ENCODE results near the gene MAN2B1.
"Not testable (repeated sequence)": the region's sequence is repeated elsewhere in the genome, so short reads cannot be mapped to it uniquely, and the experiment has no call there.

Gene MAN2B1

DNA sequence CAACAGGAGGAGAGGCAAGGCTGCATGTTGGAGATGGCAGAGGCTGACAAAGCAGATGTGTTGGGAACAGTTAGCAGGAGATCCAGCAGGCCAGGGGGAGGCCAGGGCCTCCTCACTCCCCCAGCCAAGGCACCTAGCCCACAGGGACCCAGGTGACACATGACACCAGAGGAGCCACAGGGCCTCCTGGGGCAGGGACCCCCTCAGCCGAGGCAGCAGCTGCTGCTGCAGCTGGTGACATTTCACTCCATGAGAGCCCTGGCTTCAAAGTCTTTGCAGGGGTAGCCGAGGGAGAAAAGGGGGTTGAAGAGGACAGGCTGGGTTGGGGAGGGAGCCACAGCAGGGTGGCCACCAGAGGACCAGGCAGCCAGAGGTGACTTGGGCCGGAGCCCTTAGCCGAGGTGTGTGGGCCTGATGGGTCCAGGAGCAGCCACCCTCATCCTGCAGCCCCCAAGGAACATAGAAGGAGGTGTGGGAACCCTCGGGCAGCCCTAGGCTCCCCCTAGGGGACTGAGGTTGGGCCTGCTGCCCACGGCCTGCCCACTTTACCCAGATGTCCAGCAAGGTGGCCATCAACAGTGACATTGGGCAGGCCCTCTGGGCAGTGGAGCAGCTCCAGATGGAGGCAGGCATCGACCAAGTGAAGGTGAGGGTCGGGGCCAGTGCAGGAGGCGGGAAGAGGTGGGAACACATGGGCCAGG lies 21.1 kb upstream of the MAN2B1 start, which contains the start of gene GNG14:
TSS of gene GNG14 (plus strand) at position 503 of the 701 bp plus-strand sequence. CDS start at position 554, 51 bp downstream.
- no peak for DNase-seq

DNA sequence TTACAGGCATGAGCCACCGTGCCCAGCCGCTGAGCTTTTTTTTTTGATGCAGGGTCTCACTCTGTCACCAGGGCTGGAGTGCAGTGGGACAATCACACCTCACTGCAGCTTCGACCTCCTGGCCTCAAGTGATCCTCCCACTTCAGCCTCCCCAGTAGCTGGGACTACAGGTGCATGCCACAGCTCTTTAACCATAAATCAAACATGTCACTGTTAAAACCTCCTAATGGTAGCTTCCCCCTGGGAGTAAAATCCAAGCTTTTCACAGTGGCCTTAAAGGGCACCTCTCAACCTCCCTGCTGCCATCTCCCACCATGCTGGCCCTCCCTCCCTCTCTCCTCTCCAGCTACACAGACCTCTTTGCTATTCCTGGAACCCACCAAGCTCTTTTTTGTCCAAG lies 19.3 kb upstream of the MAN2B1 start:
- DNase-seq = no peak

DNA sequence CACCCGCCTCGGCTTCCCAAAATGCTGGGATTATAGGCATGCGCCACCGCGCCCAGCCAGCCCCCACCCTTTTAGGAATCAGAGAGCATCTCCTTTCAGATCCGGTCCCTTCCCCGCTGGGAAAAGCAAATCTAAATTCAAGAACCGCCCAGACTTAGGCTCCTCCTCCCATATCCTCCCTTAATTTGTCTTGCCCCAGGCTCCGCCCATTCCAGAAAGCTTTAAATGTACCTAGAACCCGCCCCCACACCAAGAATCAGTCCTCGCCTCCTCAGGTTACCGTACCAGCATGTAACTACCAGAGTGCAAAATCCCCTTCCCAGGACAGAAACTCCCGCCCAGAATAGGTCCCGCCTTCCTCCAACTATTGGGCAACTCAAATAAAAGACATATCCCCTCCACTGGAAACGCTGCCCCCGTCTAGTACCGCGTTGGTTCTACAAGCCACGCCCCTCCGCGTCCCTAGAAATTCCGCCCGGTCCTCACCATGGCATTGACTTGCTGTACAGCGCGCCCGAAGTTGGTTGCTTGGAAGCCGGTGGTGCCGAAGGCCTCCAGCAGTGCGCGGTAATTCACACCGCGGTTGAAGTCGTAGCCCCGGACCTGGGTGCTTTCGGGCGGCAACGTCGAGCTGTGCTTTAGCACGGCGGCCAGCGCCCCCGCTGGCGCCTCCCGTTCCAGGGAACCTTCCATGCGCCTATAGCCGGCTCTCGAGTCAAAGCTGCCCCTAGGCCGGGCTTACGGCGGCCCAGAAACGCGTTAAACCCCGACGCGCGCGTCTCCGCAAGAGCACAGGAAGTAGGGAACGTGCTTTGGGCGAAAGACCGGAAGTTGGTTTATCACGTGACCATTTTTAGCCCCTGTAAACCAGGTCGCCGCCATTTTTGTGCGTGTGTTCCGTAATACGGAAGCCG lies 14.8 kb upstream of the MAN2B1 start, which contains the start of gene DHPS:
TSS of gene DHPS (minus strand) at position 807 of the 914 bp plus-strand sequence. CDS start at position 693, 114 bp downstream.
- peak; percentile 95 for DNase-seq

DNA sequence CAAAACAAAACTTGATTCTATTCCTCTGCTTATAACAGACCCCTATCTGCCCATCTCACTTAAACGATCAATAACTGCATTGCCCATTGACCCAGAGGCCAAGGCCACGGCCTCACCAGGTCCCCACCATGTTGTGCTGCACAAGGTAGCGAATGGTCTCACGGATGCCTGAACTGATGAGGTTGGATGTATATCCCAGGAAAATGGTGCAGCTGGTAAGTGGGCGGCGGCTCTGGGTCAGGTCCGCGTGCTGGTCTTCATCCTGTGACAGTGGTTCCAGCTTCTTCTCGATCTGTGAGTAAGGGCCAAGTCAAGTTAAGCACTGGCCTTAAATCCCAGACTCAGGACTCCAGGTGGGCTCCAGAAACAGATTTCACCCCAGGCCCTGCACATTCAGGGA lies 13.5 kb upstream of the MAN2B1 start:
- no peak for DNase-seq

DNA sequence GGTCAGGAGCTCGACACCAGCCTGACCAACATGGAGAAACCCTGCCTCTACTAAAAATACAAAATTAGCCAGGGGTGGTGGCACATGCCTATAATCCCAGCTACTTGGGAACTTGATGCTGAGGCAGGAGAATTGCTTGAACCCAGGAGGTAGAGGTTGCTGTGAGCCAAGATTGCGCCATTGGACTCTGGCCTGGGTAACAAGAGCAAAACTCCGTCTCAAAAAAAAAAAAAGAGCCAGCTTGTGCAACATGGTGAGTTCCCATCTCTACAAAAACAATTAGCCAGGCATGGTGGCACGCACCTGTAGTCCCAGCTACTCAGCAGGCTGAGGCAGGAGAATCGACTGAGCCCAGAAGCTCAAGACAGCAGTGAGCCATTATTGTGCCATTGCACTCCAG lies 11.5 kb upstream of the MAN2B1 start:
- not testable (repeated sequence) for DNase-seq

DNA sequence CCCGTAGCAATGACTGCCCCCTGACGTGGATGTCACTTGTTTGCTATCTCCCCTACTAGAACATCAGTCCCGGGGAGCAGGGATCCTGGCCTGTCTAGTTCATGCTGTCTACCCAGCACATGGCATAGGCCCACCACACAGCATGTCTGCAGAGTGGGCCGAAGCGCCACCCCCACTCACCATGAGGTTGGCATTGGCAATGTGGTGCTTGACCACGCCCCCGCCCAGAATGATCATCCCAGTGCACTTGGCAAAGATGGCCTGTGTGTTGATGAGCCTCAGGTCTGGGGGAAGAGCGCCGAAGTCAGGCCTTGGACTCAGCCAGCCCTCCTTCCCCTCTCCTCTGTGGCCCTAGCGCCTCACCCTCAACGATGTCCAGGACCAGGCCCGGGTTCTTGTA lies 10.4 kb upstream of the MAN2B1 start:
- no peak for DNase-seq

DNA sequence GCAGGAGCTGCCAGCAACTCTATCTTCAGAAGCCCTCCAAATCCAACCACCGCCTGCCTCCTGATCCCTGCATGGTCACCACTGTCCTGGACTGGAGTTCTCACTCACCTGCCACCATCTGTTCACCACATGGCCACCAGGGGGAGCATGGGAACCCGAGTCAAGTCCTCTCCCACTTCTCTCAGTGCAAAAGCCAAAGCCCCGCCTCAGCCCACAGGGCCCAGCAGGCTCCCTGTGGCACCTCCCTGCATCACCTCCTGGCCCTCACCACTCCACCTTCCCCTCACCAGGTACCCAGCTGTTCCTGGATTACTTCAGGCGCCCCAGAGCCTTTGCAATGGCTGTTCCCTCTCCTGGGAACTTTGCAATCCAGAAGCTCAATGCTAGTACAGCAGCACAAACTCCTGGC lies 9.8 kb upstream of the MAN2B1 start:
- peak; percentile 76 for DNase-seq

DNA sequence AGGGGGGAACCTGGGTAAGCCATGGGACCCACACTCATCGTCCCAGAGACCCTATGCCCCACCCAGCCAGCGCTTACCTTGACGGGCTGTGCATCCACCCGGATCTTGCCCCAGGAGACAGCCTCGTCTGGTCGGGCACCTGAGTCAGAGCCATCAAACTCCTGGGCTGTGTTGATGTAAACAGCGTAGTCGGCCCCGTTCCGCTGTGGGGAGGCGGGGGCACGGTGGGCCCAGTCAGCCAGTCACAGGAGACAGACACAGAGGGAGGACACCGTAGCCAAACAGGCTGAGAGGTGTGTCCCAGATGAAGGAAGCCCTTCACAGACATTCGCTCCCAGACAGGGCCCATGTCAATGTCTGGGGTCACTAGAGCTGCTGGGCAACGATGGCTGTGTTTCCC lies 9.4 kb upstream of the MAN2B1 start:
- DNase-seq = no peak

DNA sequence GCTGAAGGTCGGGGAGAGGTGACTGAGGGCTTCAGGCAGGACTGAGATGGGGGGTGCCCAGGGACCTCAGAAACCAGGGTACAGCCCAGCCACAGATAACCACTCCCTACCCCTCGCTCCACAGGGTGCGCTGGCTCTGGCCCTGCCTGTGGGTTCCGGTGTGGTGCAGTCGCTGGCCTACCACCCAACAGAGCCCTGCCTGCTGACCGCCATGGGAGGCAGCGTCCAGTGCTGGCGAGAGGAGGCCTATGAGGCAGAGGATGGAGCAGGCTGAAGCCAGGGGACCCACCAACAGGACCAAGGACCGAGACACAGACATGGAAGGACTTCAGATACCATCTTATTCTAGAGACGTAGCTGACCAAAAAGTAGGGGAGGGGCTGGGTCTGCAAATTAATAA lies 8.9 kb upstream of the MAN2B1 start:
- no peak for DNase-seq

DNA sequence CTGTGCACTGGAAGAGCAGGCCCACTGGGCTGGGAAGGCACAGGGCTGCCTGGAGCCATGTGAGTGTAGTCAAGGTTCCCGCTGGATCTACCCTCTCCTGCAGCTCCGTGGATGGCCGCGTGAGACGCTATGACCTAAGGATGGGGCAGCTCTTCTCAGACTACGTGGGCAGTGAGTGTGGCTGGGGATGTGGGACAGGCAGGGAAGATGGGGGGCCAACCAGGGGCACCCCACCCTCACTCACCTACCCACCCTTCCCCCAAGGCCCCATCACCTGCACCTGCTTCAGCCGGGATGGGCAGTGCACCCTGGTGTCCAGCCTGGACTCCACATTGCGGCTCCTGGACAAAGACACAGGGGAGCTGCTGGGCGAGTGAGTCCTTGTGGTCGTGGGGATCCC lies 6.2 kb upstream of the MAN2B1 start:
- no peak for DNase-seq

DNA sequence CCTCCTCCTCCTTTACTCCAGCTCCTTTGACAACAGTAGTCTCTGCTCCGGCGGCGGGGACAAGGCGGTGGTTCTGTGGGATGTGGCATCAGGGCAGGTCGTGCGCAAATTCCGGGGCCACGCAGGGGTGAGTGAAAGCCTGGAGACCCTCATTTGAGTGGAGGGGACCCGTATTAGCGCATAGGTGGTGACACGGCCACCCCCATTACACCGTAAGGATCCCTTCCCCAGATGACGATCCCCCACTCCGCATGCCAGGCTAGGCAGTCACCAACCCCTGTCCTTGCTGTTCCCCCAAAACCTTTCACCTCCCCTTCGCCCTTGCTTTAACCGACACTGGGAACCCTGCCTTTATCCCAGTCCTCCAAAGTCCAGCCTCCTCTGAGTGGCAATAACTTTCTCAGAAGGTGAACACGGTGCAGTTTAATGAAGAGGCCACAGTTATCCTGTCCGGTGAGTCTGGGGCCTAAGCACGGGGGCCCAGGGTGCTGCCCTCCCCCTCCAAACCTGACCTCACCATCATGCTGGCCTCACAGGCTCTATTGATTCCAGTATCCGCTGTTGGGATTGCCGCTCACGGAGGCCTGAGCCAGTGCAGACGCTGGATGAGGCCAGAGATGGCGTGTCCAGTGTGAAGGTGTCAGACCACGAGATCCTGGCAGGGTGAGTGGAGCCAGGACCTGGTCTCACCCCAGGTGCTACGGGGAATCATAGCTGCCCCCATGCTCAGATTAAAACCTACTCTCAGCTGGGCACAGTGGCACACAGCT lies 3.8 kb upstream of the MAN2B1 start:
- DNase-seq = no peak

DNA sequence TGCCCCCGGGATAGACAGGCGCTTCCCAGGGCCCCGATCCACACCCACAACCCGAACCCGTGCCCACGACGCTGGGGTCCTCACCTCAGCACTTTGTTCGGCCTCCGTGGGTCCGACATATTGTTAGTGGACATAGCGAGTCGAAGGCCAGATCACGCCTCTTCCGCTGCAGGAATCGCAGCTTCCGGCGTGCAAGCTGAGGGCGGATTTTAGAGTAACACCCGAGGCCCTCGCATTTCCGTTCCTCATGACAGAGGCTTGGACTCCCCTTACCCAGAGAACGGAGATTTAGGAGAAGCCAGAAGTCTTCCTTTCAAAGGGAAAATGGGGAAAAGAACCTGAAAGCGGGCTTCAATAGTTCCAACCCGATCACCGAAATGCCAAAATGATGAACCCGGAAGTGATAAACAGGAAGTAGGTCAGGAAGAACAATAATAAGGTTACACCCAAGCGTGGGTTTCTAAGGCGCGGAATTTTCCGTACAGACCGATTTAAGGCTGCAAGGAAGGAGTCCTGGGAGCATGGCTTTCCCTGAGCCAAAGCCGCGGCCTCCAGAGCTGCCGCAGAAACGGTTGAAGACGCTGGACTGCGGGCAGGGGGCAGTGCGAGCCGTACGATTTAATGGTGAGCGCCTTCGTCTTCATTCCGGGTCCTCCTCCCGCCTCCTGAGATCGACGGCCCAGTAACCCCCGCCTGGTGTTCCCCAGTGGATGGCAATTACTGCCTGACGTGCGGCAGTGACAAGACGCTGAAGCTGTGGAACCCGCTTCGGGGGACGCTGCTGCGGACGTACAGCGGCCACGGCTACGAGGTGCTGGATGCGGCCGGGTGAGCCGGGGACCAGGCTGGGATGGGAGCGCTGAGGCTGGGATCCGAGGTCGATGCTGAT lies 3.0 kb upstream of the MAN2B1 start:
- peak; percentile 73 for DNase-seq

DNA sequence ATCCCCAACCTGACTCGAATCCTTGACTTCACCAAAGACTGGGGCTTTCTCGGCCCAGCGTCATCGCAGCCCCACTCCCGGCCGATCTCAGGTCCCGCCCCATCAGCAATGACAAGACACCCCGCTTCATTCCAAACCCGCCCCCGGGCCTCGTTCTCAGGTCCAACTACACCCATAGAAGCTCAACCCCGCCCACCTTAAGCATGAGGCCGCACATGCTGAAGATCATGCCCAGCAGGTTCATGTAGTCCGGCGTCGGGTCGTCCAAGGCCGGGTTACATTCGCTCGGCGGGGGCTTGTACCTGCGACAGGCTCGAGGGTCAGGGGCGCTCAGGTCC lies 2.4 kb upstream of the MAN2B1 start:
- peak; percentile 82 for DNase-seq

DNA sequence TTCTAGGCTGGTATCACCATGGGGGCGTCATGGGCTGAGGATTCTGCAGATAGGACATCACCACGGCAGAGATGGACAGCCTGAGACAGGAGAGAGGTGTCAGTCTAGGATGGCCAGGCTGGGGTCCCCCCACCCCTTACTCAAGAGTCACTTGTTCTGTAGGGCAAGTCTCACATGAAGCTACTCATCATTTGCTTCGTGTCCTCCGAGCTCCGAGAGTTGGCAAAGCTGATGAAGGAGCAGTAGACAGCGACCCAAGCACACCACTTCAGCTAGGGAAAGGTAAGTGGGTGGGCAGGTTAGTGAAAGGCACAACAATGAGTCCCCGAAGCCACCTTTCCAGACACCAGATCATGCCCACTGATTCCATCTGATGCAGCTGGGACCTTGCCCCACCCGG lies 1.8 kb upstream of the MAN2B1 start:
- no peak for DNase-seq

DNA sequence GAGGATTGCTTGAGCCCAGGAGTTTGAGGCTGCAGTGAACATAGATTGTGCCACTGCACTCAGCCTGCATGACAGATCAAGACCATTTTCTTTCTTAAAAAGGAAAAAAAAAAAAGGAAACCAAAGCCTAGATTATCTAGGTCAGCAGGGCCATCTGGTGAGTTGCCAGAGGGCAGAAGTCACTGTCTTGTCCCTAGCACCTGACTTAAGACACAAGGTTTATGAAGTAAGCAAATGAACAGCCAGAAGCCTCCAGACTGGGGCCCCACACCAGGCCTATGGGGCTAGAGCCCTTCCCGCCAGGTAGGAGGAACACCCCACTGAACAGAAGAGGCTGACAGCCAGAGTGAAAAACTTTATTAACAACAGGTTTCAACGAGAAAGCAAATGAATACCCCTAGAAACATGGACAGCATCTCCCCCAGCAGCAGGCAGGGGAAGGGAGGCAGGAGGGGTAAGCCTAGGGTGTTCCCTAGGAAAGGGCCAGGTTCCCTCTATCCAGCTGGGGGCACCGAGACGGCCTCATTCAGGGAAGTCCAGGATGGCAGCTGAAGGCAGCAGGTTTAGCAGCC lies 1.3 kb upstream of the MAN2B1 start:
- DNase-seq = no peak

DNA sequence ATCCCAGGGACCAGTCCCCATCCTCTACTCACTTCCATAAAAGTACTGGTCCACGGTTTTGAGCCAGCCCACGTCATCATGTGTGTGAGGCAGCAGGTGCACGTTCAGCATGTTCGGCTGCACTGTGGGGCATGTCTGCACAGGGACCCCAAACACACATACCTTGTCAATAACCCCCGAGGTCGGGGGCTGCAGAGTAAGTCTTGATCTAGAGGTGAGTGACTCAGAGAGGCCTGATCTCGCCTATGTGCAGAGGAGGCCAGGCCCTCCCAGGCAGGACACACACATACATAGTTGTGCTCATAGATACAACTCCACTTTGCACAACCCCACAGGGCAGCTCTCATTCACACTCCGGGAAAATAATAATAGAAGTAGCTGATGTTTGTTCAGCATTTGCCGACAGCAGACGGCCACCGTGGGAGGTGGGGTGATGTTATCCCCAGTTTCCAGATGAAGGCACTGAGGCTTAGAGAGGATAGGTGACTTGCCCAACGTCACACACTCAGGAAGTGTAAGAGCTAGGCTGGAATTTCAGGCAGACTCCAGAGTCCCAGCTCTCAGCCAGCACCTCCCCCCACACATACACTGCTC lies 774 bp downstream of the MAN2B1 start:
- DNase-seq = peak; percentile 40

DNA sequence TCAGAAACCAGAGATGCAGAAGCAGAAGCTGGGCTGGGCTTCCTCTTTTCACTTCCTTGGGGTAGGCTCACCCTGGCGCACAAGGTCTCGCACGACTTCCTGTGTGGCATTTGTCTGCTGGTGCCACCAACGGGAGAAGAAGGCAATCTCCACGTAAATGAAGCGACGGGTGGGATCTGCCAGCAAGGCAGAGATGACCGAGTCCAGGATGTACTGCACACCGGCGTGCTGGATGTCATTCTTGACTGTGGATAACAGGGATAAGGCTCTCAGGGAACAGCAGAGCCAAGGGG lies 1.3 kb downstream of the MAN2B1 start:
- peak; percentile 84 for DNase-seq

DNA sequence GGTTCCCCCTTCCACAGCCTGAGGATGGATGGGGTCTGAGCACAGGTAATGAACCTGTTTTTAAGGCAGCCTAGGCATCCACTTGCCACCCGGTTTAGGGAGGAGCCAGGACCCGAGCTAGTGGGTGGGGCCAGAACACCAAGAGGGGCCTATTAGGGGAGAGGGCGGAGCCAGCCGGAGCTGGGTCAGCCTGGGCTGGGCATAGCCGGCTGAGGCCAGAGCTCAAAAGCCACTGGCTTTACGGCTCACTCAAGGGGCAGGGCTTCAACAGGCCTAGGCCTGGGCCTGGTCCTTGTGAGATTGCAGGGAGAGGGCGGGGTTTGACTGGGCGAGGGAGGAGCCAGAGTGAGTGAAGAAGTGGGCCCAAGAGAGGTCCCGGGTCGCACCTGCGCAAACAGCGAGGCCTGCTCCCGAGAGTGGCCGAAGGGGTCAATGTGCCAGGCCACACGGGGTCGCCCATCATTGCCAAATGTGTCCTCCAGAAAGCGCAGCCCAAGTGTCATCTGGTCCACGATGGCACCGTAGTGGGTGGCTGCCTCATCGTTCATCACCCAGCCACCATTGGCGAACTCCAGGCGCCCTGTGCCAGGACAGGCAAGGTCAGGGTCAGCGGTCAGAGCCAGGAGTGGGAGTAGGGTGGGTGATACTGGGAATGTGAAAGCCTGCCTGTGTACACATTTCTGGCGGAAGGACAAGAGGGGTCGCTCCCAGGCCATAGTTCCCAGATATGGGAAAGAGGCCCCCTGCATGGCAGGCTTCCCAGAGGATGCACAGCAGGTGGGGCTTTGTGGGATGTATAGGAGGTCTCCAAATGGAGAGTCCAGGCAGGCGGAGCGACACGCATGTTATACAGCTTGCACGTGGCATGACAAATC lies 1.9 kb downstream of the MAN2B1 start:
- DNase-seq = no peak

DNA sequence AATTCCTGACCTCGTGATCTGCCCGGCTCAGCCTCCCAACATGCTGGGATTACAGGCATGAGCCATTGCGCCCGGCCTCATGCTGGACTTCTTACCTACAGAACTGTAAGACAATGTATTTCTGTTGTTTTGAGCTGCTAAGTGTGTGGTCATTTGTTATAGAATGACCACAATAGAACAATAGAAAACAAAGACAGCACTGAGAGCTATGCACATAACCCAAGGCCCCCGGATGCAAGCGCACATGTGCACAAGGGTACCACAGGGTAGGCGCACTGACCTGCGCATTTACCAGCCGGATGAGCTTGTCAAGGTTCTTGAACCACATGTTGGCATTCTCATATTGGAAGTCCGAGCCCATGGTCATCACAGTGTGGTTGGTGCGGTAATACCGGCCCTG lies 5.6 kb downstream of the MAN2B1 start:
- no peak for DNase-seq

DNA sequence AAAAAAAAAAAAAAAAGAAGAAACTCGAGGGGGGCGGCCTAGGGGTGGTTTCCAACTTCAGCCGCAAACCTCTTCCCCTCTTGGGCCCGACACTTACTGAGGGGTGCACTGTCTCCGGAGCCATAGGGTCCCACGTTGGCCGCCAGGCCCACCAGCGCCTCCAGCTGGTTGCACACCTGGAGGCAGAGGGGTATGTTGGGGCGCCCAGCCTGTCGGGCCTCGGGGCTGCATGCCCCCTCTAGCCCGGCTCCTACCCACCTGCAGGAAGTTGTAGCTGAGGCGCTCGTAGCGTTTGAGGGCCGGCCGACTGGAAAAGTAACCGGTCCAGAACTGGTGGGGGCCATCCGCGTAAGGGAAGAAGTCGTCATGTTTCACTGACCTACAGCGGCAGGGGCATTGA lies 8.6 kb downstream of the MAN2B1 start:
- DNase-seq = no peak
